ENCODE measurements around the gene CHRM2. TPM values are rescaled to one million over a fixed set of nuclear protein-coding genes. Genes with fewer than 3 reads are reported as not detected.

Gene CHRM2
- total and polyA plus RNA-seq, 2 experiments from 2014 or later = 0.21 to 0.35 TPM

DNA sequence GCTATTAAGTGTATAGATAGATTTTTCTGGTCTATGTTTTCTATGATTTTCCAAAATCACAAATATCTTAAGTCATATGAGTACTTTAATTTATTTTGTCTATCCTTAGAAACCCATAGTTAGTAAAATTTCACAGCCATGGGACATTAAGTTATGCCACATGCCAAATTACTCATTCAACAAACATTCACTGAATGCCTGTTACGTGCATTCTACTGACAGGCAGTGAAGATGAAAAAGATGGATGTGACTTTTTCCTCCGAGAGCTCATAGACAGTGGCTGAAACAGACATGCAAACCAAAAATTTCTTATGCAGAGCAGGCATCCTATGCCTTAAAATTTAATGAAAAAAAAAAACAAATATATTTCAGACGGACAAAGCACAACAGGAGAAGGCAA is 84.9 kb downstream of the CHRM2 start:
- no peak for ATAC-seq
- no peaks in the 10 kb centered on the region for H3K4me1 Mint-ChIP-seq
- no peak overlapping the region for H3K27ac ChIP-seq (ENCODE audit: low read depth)
- H3F3A ChIP-seq (replicated peaks; ENCODE audit: low read depth) = no peaks in the 10 kb centered on the region
- H3K4me3 ChIP-seq = no peak overlapping the region
- H3K36me3 Mint-ChIP-seq (ENCODE audit: low read depth) = no peaks in the 10 kb centered on the region
- no peaks in the 10 kb centered on the region for H4K20me1 ChIP-seq (replicated peaks; ENCODE audit: insufficient read depth)
- H3K27ac Mint-ChIP-seq = no peak overlapping the region
- H3K27me3 Mint-ChIP-seq (ENCODE audit: insufficient read depth, low read depth, poor library complexity) = no peaks in the 10 kb centered on the region
- no peaks in the 10 kb centered on the region for H3K36me3 ChIP-seq (ENCODE audit: insufficient read depth)
- H3K4me3 Mint-ChIP-seq = no peak overlapping the region
- H3K9me2 ChIP-seq (ENCODE audit: insufficient read depth) = no peaks in the 10 kb centered on the region
- no peak overlapping the region for H2AFZ ChIP-seq
- no peak overlapping the region for H3K4me2 ChIP-seq
- H3K79me2 ChIP-seq (replicated peaks; ENCODE audit: insufficient read depth) = no peaks in the 10 kb centered on the region
- no peak for TF ChIP-seq ZNF331 (CRISPR knock-in tag; IDR thresholded peaks at IDR 0.05; ENCODE audit: low read depth)
- TF ChIP-seq CREB1 (CRISPR knock-in tag; IDR thresholded peaks at IDR 0.05; ENCODE audit: low read depth) = no peak
- no peak for TF ChIP-seq ZNF114 (CRISPR knock-in tag; IDR thresholded peaks at IDR 0.05)
- TF ChIP-seq, protein P1, sequence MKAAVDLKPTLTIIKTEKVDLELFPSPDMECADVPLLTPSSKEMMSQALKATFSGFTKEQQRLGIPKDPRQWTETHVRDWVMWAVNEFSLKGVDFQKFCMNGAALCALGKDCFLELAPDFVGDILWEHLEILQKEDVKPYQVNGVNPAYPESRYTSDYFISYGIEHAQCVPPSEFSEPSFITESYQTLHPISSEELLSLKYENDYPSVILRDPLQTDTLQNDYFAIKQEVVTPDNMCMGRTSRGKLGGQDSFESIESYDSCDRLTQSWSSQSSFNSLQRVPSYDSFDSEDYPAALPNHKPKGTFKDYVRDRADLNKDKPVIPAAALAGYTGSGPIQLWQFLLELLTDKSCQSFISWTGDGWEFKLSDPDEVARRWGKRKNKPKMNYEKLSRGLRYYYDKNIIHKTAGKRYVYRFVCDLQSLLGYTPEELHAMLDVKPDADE (IDR thresholded peaks at IDR 0.05) = no peak
- TF ChIP-seq, protein P2, sequence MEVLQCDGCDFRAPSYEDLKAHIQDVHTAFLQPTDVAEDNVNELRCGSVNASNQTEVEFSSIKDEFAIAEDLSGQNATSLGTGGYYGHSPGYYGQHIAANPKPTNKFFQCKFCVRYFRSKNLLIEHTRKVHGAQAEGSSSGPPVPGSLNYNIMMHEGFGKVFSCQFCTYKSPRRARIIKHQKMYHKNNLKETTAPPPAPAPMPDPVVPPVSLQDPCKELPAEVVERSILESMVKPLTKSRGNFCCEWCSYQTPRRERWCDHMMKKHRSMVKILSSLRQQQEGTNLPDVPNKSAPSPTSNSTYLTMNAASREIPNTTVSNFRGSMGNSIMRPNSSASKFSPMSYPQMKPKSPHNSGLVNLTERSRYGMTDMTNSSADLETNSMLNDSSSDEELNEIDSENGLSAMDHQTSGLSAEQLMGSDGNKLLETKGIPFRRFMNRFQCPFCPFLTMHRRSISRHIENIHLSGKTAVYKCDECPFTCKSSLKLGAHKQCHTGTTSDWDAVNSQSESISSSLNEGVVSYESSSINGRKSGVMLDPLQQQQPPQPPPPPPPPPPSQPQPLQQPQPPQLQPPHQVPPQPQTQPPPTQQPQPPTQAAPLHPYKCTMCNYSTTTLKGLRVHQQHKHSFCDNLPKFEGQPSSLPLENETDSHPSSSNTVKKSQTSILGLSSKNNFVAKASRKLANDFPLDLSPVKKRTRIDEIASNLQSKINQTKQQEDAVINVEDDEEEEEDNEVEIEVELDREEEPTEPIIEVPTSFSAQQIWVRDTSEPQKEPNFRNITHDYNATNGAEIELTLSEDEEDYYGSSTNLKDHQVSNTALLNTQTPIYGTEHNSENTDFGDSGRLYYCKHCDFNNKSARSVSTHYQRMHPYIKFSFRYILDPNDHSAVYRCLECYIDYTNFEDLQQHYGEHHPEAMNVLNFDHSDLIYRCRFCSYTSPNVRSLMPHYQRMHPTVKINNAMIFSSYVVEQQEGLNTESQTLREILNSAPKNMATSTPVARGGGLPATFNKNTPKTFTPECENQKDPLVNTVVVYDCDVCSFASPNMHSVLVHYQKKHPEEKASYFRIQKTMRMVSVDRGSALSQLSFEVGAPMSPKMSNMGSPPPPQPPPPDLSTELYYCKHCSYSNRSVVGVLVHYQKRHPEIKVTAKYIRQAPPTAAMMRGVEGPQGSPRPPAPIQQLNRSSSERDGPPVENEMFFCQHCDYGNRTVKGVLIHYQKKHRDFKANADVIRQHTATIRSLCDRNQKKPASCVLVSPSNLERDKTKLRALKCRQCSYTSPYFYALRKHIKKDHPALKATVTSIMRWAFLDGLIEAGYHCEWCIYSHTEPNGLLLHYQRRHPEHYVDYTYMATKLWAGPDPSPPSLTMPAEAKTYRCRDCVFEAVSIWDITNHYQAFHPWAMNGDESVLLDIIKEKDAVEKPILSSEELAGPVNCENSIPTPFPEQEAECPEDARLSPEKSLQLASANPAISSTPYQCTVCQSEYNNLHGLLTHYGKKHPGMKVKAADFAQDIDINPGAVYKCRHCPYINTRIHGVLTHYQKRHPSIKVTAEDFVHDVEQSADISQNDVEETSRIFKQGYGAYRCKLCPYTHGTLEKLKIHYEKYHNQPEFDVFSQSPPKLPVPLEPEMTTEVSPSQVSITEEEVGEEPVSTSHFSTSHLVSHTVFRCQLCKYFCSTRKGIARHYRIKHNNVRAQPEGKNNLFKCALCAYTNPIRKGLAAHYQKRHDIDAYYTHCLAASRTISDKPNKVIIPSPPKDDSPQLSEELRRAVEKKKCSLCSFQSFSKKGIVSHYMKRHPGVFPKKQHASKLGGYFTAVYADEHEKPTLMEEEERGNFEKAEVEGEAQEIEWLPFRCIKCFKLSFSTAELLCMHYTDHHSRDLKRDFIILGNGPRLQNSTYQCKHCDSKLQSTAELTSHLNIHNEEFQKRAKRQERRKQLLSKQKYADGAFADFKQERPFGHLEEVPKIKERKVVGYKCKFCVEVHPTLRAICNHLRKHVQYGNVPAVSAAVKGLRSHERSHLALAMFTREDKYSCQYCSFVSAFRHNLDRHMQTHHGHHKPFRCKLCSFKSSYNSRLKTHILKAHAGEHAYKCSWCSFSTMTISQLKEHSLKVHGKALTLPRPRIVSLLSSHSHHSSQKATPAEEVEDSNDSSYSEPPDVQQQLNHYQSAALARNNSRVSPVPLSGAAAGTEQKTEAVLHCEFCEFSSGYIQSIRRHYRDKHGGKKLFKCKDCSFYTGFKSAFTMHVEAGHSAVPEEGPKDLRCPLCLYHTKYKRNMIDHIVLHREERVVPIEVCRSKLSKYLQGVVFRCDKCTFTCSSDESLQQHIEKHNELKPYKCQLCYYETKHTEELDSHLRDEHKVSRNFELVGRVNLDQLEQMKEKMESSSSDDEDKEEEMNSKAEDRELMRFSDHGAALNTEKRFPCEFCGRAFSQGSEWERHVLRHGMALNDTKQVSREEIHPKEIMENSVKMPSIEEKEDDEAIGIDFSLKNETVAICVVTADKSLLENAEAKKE (CRISPR knock-in tag; IDR thresholded peaks at IDR 0.05) = no peak
- TF ChIP-seq, protein P3, sequence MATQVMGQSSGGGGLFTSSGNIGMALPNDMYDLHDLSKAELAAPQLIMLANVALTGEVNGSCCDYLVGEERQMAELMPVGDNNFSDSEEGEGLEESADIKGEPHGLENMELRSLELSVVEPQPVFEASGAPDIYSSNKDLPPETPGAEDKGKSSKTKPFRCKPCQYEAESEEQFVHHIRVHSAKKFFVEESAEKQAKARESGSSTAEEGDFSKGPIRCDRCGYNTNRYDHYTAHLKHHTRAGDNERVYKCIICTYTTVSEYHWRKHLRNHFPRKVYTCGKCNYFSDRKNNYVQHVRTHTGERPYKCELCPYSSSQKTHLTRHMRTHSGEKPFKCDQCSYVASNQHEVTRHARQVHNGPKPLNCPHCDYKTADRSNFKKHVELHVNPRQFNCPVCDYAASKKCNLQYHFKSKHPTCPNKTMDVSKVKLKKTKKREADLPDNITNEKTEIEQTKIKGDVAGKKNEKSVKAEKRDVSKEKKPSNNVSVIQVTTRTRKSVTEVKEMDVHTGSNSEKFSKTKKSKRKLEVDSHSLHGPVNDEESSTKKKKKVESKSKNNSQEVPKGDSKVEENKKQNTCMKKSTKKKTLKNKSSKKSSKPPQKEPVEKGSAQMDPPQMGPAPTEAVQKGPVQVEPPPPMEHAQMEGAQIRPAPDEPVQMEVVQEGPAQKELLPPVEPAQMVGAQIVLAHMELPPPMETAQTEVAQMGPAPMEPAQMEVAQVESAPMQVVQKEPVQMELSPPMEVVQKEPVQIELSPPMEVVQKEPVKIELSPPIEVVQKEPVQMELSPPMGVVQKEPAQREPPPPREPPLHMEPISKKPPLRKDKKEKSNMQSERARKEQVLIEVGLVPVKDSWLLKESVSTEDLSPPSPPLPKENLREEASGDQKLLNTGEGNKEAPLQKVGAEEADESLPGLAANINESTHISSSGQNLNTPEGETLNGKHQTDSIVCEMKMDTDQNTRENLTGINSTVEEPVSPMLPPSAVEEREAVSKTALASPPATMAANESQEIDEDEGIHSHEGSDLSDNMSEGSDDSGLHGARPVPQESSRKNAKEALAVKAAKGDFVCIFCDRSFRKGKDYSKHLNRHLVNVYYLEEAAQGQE (IDR thresholded peaks at IDR 0.05; ENCODE audit: unreplicated experiment) = no peak
- TF ChIP-seq NANOG (IDR thresholded peaks at IDR 0.05; ENCODE audit: borderline replicate concordance) = no peak
- TF ChIP-seq CTCF (conservative IDR thresholded peaks at IDR 0.05; ENCODE audit: low read depth in 2 of 2) = no peak
- no peak for TF ChIP-seq STAT1 (IDR thresholded peaks at IDR 0.05; ENCODE audit: unreplicated experiment)
- no peak for TF ChIP-seq EZH2phosphoT487 (IDR thresholded peaks at IDR 0.05; ENCODE audit: unreplicated experiment)
- no peak for TF ChIP-seq POLR2AphosphoS5 (IDR thresholded peaks at IDR 0.05; ENCODE audit: low read depth)
- no peak for TF ChIP-seq EZH2 (IDR thresholded peaks at IDR 0.05; ENCODE audit: low read depth, unreplicated experiment)
- no peak for TF ChIP-seq JUNB (IDR thresholded peaks at IDR 0.05; ENCODE audit: unreplicated experiment)
- no peaks in the 10 kb centered on the region for H3K27me3 ChIP-seq (ENCODE audit: insufficient read depth)
- H3K4me1 ChIP-seq (ENCODE audit: insufficient read depth) = no peaks in the 10 kb centered on the region
- H3K9me3 Mint-ChIP-seq = no peaks in the 10 kb centered on the region
- DNase-seq (ENCODE audit: low spot score) = no peak
